HEK293 (cell line): ENCODE measurements around the gene ZNF462.

Experiments used
- CTCF ChIA-PET: fragments of 350-600 bp; formaldehyde crosslinking; extraction: SDS; loops from one replicate; lab custom pipeline; 2021; ENCODE audit warnings: antibody characterized with exemption; lab: Yijun Ruan, JAX
- POLR2A ChIA-PET: fragments of 300-600 bp; formaldehyde crosslinking; extraction: SDS; loops from one replicate; lab custom pipeline; 2020; ENCODE audit warnings: antibody characterized with exemption, inconsistent platforms; lab: Yijun Ruan, JAX
- H3K27ac ChIP-seq: fragments of 200-500 bp; sonication (Bioruptor generic); 2 replicates; pipeline ENCODE4 v1.5.1; 2014; ENCODE audit warnings: low read depth, low read length, control low read depth, inconsistent platforms; ENCODE audit errors: extremely low read depth
- H3K36me3 ChIP-seq, 2 experiments: fragments of 200-500 bp in 1 of 2; sonication (Bioruptor generic) in 1 of 2; 1 replicate in 1 of 2; 2 replicates in 1 of 2; pipeline ENCODE4 v1.5.1; 2014 to 2017; ENCODE audit warnings: inconsistent platforms in 2 of 2, low read length in 2 of 2; ENCODE audit not compliant: control insufficient read depth in 2 of 2, insufficient read depth in 1 of 2
- H3K4me1 ChIP-seq: fragments of 200-500 bp; sonication (Bioruptor generic); 2 replicates; pipeline ENCODE4 v1.5.1; 2014; ENCODE audit warnings: mild to moderate bottlenecking, low read length, inconsistent platforms; ENCODE audit not compliant: control insufficient read depth, insufficient read depth
- H3K4me3 ChIP-seq: 2 replicates; pipeline ENCODE4 v1.5.1; 2011; ENCODE audit warnings: low read depth, mild to moderate bottlenecking, control low read depth, low read length, moderate library complexity
- H3K9me3 ChIP-seq: fragments of 200-500 bp; sonication (Bioruptor generic); 2 replicates; pipeline ENCODE4 v1.5.1; 2014; ENCODE audit warnings: low read depth, low read length, inconsistent platforms; ENCODE audit not compliant: control insufficient read depth, insufficient read depth
- GLI2 ChIP-seq: fragments of 450-650 bp; formaldehyde crosslinking; IDR thresholded peaks from 2 replicates; pipeline ENCODE4; 2017; ENCODE audit warnings: missing biosample characterization, missing genetic modification characterization, low read depth, borderline replicate concordance
- KLF10 ChIP-seq: fragments of 450-650 bp; IDR thresholded peaks from 2 replicates; pipeline ENCODE4 v1.5.1; 2018; ENCODE audit warnings: missing biosample characterization, mild to moderate bottlenecking, missing genetic modification characterization
- PRDM2 ChIP-seq: fragments of 450-650 bp; formaldehyde crosslinking; IDR thresholded peaks from 2 replicates; pipeline ENCODE4 v1.5.1; 2016; ENCODE audit warnings: missing biosample characterization, missing genetic modification characterization, borderline replicate concordance
- ZBTB17 ChIP-seq: fragments of 450-650 bp; formaldehyde crosslinking; IDR thresholded peaks from 2 replicates; pipeline ENCODE4 v1.5.1; 2016; ENCODE audit warnings: missing biosample characterization, missing genetic modification characterization
- ZEB2 ChIP-seq: fragments of 450-650 bp; formaldehyde crosslinking; IDR thresholded peaks from 2 replicates; pipeline ENCODE4 v1.5.1; 2016; ENCODE audit warnings: missing biosample characterization, missing genetic modification characterization
- ZFHX2 ChIP-seq: fragments of 450-650 bp; formaldehyde crosslinking; conservative IDR thresholded peaks from 2 replicates; pipeline ENCODE4 v1.5.1; 2016; ENCODE audit warnings: missing biosample characterization, missing genetic modification characterization
- ZFP69B ChIP-seq: fragments of 450-650 bp; formaldehyde crosslinking; IDR thresholded peaks from 2 replicates; pipeline ENCODE4 v1.5.1; 2016; ENCODE audit warnings: missing biosample characterization, missing genetic modification characterization
- ZNF248 ChIP-seq: fragments of 450-650 bp; formaldehyde crosslinking; IDR thresholded peaks from 2 replicates; pipeline ENCODE4 v1.5.1; 2017; ENCODE audit warnings: missing biosample characterization, missing genetic modification characterization
- ZNF292 ChIP-seq: fragments of 450-650 bp; formaldehyde crosslinking; IDR thresholded peaks from 2 replicates; pipeline ENCODE4 v1.5.1; 2016; ENCODE audit warnings: low read depth, missing biosample characterization, missing genetic modification characterization, borderline replicate concordance
- ZNF302 ChIP-seq: fragments of 450-650 bp; formaldehyde crosslinking; IDR thresholded peaks from 2 replicates; pipeline ENCODE4 v1.5.1; 2016; ENCODE audit warnings: missing biosample characterization, missing genetic modification characterization, low read depth
- ZNF473 ChIP-seq: fragments of 450-650 bp; formaldehyde crosslinking; IDR thresholded peaks from 2 replicates; pipeline ENCODE4 v1.5.1; 2017; ENCODE audit warnings: missing biosample characterization, missing genetic modification characterization
- ZNF555 ChIP-seq: fragments of 450-650 bp; formaldehyde crosslinking; conservative IDR thresholded peaks from 2 replicates; pipeline ENCODE4 v1.5.1; 2017; ENCODE audit warnings: missing biosample characterization, mild to moderate bottlenecking, missing genetic modification characterization, inconsistent platforms
- ZNF626 ChIP-seq: fragments of 450-650 bp; sonication (Bioruptor Pico); formaldehyde crosslinking; IDR thresholded peaks from 2 replicates; pipeline ENCODE4 v1.5.1; 2018; ENCODE audit warnings: missing biosample characterization, missing genetic modification characterization, inconsistent platforms
- ZNF664 ChIP-seq: fragments of 450-650 bp; formaldehyde crosslinking; IDR thresholded peaks from 2 replicates; pipeline ENCODE4 v1.5.1; 2016; ENCODE audit warnings: missing biosample characterization, missing genetic modification characterization
- ZSCAN16 ChIP-seq: fragments of 450-650 bp; formaldehyde crosslinking; IDR thresholded peaks from 2 replicates; pipeline ENCODE4 v1.5.1; 2016; ENCODE audit warnings: missing biosample characterization, missing genetic modification characterization
- TF ChIP-seq, protein P1 (sequence below): fragments of 450-650 bp; formaldehyde crosslinking; IDR thresholded peaks from 2 replicates; pipeline ENCODE4 v1.5.1; 2016; ENCODE audit warnings: missing biosample characterization, missing genetic modification characterization
- TF ChIP-seq, protein P2 (sequence below): fragments of 450-650 bp; formaldehyde crosslinking; IDR thresholded peaks from 2 replicates; pipeline ENCODE4 v1.5.1; 2016; ENCODE audit warnings: missing biosample characterization, missing genetic modification characterization

Gene ZNF462

GRCh38 chr9:106930477-106930876 is 67.5 kb downstream of the ZNF462 start (continued):
- TF ChIP-seq, protein P1, sequence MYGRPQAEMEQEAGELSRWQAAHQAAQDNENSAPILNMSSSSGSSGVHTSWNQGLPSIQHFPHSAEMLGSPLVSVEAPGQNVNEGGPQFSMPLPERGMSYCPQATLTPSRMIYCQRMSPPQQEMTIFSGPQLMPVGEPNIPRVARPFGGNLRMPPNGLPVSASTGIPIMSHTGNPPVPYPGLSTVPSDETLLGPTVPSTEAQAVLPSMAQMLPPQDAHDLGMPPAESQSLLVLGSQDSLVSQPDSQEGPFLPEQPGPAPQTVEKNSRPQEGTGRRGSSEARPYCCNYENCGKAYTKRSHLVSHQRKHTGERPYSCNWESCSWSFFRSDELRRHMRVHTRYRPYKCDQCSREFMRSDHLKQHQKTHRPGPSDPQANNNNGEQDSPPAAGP = no peak
- TF ChIP-seq ZSCAN16 (no peak), ZNF292 (no peak), PRDM2 (tag by site-specific recombination) (no peak)

- no peak overlapping the region for H3K4me3 ChIP-seq
- ChIA-PET POLR2A (no interaction called here), CTCF (interaction anchor here (0.5 kb wide), 2 partner anchors 60 to 1114 kb away, joined by 3 to 4 read pairs; no protein-coding TSS in a partner anchor)
- TF ChIP-seq, protein P2, sequence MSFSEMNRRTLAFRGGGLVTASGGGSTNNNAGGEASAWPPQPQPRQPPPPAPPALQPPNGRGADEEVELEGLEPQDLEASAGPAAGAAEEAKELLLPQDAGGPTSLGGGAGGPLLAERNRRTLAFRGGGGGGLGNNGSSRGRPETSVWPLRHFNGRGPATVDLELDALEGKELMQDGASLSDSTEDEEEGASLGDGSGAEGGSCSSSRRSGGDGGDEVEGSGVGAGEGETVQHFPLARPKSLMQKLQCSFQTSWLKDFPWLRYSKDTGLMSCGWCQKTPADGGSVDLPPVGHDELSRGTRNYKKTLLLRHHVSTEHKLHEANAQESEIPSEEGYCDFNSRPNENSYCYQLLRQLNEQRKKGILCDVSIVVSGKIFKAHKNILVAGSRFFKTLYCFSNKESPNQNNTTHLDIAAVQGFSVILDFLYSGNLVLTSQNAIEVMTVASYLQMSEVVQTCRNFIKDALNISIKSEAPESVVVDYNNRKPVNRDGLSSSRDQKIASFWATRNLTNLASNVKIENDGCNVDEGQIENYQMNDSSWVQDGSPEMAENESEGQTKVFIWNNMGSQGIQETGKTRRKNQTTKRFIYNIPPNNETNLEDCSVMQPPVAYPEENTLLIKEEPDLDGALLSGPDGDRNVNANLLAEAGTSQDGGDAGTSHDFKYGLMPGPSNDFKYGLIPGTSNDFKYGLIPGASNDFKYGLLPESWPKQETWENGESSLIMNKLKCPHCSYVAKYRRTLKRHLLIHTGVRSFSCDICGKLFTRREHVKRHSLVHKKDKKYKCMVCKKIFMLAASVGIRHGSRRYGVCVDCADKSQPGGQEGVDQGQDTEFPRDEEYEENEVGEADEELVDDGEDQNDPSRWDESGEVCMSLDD (tag by site-specific recombination) = no peak
- TF ChIP-seq ZNF555 (no peak), ZNF302 (tag by site-specific recombination) (no peak), ZNF664 (tag by site-specific recombination) (no peak), ZEB2 (no peak), ZNF248 (tag by site-specific recombination) (no peak), ZNF626 (tag by site-specific recombination) (no peak), ZBTB17 (no peak), GLI2 (tag by site-specific recombination) (no peak), ZFHX2 (no peak), ZFP69B (tag by site-specific recombination) (no peak), ZNF473 (tag by site-specific recombination) (no peak), KLF10 (tag by site-specific recombination) (no peak)
- H3K36me3 ChIP-seq = peaks cover 0 to 70% of the 10 kb centered on the region in 2 experiments; a peak in 2 of 3 replicates
- H3K9me3 ChIP-seq = no peaks in the 10 kb centered on the region
- no peaks in the 10 kb centered on the region for H3K4me1 ChIP-seq
- H3K27ac ChIP-seq = no peak overlapping the region
Measured at GRCh38 chr9:106931466-106931865, 68.5 kb downstream of the ZNF462 start.
